ENCODE data around the gene AMY1A. TPM values are rescaled to one million over a fixed set of nuclear protein-coding genes. Genes with fewer than 3 reads are reported as not detected.
"Not testable (repeated sequence)": the region's sequence is repeated elsewhere in the genome, so short reads cannot be mapped to it uniquely, and the experiment has no call there.

Gene AMY1A
- total and polyA plus RNA-seq, 7 donors, result not detected

- H3K4me3 ChIP-seq; H3K9me3 ChIP-seq; H3K27me3 ChIP-seq (ENCODE audit: insufficient read depth in 3 of 3, low read length in 2 of 3); H3K27ac ChIP-seq; DNase-seq; intact Hi-C loops (cut with DNase I); H3K4me1 ChIP-seq; H3K36me3 ChIP-seq (ENCODE audit: insufficient read depth in 1 of 2, low read depth in 1 of 2); ATAC-seq: not testable (repeated sequence)
- WGBS, 3 donors, result no CpG with 5 or more reads among the region's 6 CpGs
Measured at GRCh38 chr1:103697430-103697829, 41.9 kb downstream of the AMY1A start.

GRCh38 chr1:103700669-103701068, 45.1 kb downstream of the AMY1A start:
- WGBS, 3 donors, result no CpG with 5 or more reads among the region's 4 CpGs
- H3K36me3 ChIP-seq (ENCODE audit: insufficient read depth in 1 of 2, low read depth in 1 of 2); H3K27ac ChIP-seq; ATAC-seq; H3K4me3 ChIP-seq; H3K4me1 ChIP-seq; intact Hi-C loops (cut with DNase I); DNase-seq; H3K9me3 ChIP-seq; H3K27me3 ChIP-seq (ENCODE audit: insufficient read depth in 3 of 3, low read length in 2 of 3): not testable (repeated sequence)

GRCh38 chr1:103701256-103701655, 45.7 kb downstream of the AMY1A start:
- H3K27me3 ChIP-seq (ENCODE audit: insufficient read depth in 3 of 3, low read length in 2 of 3); H3K4me3 ChIP-seq; H3K27ac ChIP-seq; ATAC-seq; H3K4me1 ChIP-seq; H3K9me3 ChIP-seq; DNase-seq; H3K36me3 ChIP-seq (ENCODE audit: insufficient read depth in 1 of 2, low read depth in 1 of 2); intact Hi-C loops (cut with DNase I): not testable (repeated sequence)
- no CpG with 5 or more reads among the region's 4 CpGs for WGBS, 3 donors

DNA sequence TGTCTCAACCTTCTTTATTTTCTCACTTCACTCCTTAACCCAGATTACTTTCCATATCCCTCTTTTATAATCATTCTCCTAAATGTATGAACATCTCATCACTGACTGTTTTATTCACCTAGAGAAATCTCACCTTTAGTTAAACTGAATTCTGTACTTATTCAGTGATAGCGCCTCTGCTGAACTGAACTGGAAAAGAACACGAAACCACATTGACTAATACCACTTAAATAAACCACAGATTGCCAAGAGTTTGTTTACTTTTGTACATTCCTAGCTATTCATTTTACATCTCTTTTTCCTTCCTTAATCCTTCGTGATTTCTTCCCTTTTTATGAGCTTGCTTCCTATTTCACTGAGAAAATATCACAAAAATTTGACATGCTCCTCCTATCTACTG, 52.1 kb downstream of the AMY1A start:
- ATAC-seq; H3K4me3 ChIP-seq; intact Hi-C loops (cut with DNase I); H3K36me3 ChIP-seq (ENCODE audit: insufficient read depth in 1 of 2, low read depth in 1 of 2); H3K27ac ChIP-seq; H3K4me1 ChIP-seq; H3K9me3 ChIP-seq; DNase-seq; H3K27me3 ChIP-seq (ENCODE audit: insufficient read depth in 3 of 3, low read length in 2 of 3): not testable (repeated sequence)
- WGBS, 3 donors, result no CpG with 5 or more reads among the region's 3 CpGs

DNA sequence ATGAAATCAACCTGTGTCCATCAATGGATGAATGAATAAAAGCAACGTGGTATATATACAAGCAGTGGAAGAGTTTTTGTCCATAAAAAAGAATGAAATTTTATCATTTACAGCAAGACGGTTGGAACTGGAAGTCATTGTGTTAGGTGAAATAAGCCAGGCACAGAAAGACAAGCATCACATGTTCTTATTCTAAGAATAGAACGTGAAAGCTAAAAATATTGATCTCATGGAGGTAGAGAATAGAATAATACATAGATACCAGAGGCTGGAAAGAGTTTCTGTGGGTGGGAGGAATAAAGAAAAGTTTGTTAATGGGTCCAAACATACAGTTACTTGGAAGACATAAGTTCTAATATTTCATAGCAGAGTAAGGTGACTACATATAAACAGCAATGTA, 54.8 kb downstream of the AMY1A start:
- H3K4me3 ChIP-seq; H3K4me1 ChIP-seq; H3K9me3 ChIP-seq; ATAC-seq; DNase-seq; H3K36me3 ChIP-seq (ENCODE audit: insufficient read depth in 1 of 2, low read depth in 1 of 2); H3K27ac ChIP-seq; H3K27me3 ChIP-seq (ENCODE audit: insufficient read depth in 3 of 3, low read length in 2 of 3); intact Hi-C loops (cut with DNase I): not testable (repeated sequence)
- WGBS, 3 donors, result no CpG with 5 or more reads among the region's 3 CpGs

Other genes with a start within 250 kb of the AMY1A start
- gene RNPC3, start 130.1 kb upstream of the AMY1A start, total RNA-seq, result 10 to 100 TPM; 12.4 to 27.5 (median 18.8) TPM
- gene RNPC3, start 130.1 kb upstream of the AMY1A start, polyA plus RNA-seq, result 10 to 100 TPM in 2 of 3 donors, 1 to 10 TPM in 1; 8.3 to 22.5 (median 13.4) TPM
- gene AMY2B, start 84.2 kb upstream of the AMY1A start, total RNA-seq, result 10 to 100 TPM; 12.5 to 28.0 (median 22.2) TPM
- gene AMY2B, start 84.2 kb upstream of the AMY1A start, polyA plus RNA-seq, result 10 to 100 TPM in 2 of 3 donors, 1 to 10 TPM in 1; 5.5 to 11.1 (median 10.9) TPM
- gene AMY2A, start 38.3 kb upstream of the AMY1A start, total RNA-seq, result 1 to 10 TPM in 1 of 4 donors, under 1 TPM in 1, not detected in 2; 0.38 to 1.4 TPM
- gene AMY2A, start 38.3 kb upstream of the AMY1A start, polyA plus RNA-seq, result under 1 TPM in 2 of 3 donors, not detected in 1; 0.01 to 0.09 TPM
- gene AMY1B, start 40.5 kb downstream of the AMY1A start, total RNA-seq, result not detected
- gene AMY1B, start 40.5 kb downstream of the AMY1A start, polyA plus RNA-seq, result not detected
- under 1 TPM in 1 of 4 donors, not detected in 3; 0.40 TPM for gene AMY1C, start 94.1 kb downstream of the AMY1A start, total RNA-seq
- gene AMY1C, start 94.1 kb downstream of the AMY1A start, polyA plus RNA-seq, result not detected

Measured in psoas muscle (tissue), 8 donors.